Skeletal muscle tissue (tissue), 4 donors: ENCODE measurements around the gene HYDIN. TPM values are rescaled to one million over a fixed set of nuclear protein-coding genes. Genes with fewer than 3 reads are reported as not detected.

Experiments
- H3K27ac ChIP-seq: one replicate; pipeline ENCODE4 v1.7.0; 2013; ENCODE audit warnings: mild to moderate bottlenecking, low read depth, low read length, inconsistent platforms
- H3K27me3 ChIP-seq, 3 donors: one replicate each; pipeline ENCODE4 v1.7.0; 2013; ENCODE audit warnings: low read length in 3 of 3; ENCODE audit not compliant: control insufficient read depth in 3 of 3, insufficient read depth in 3 of 3
- H3K36me3 ChIP-seq, 3 donors: one replicate each; pipeline ENCODE4 v1.7.0; 2013; ENCODE audit warnings: low read length in 3 of 3; ENCODE audit not compliant: control insufficient read depth in 3 of 3, insufficient read depth in 3 of 3
- H3K4me1 ChIP-seq, 3 donors: one replicate each; pipeline ENCODE4 v1.7.0; 2013; ENCODE audit warnings: low read length in 3 of 3, mild to moderate bottlenecking in 3 of 3; ENCODE audit not compliant: control insufficient read depth in 3 of 3, insufficient read depth in 3 of 3
- H3K4me3 ChIP-seq, 3 donors: one replicate each; pipeline ENCODE4 v1.7.0; 2013; ENCODE audit warnings: low read length in 3 of 3
- H3K9ac ChIP-seq, 3 donors: one replicate each; pipeline ENCODE4 v1.7.0; 2013; ENCODE audit warnings: low read length in 3 of 3, mild to moderate bottlenecking in 3 of 3, moderate library complexity in 2 of 3, low read depth in 1 of 3
- H3K9me3 ChIP-seq, 3 donors: one replicate each; pipeline ENCODE4 v1.7.0; 2013; ENCODE audit warnings: low read length in 3 of 3; ENCODE audit not compliant: control insufficient read depth in 3 of 3
- total RNA-seq: library from RNA; depleted of rRNA; stranded (reverse); fragments of >200 nt; gene quantifications from one replicate; pipeline ENCODE4 v1.2.3, GENCODE V29; 2014
- donor health status: Osteomylitis.

Gene HYDIN
- total RNA-seq, 1 donor from 2014 or later: 3.7 TPM

GRCh38 chr16:71226229-71227141, 4.0 kb downstream of the HYDIN start:
- Histone ChIP-seq H3K4me3 (no peak overlapping the region), H3K36me3 (no peaks in the 10 kb centered on the region), H3K9me3 (peaks cover 0 to 13% (median 3%) of the 10 kb centered on the region in 3 donors), H3K9ac (no peak overlapping the region), H3K27ac (no peak overlapping the region), H3K4me1 (no peaks in the 10 kb centered on the region), H3K27me3 (peaks cover 7 to 14% (median 7%) of the 10 kb centered on the region in 3 donors)

- H3K36me3 ChIP-seq: no peaks in the 10 kb centered on the region
- H3K27me3 ChIP-seq: peaks cover 0 to 3% (median under 1%) of the 10 kb centered on the region in 3 donors
- peaks cover 0 to 13% (median 3%) of the 10 kb centered on the region in 3 donors for H3K9me3 ChIP-seq
- no peak overlapping the region for H3K9ac ChIP-seq
- no peaks in the 10 kb centered on the region for H3K4me1 ChIP-seq
- no peak overlapping the region for H3K4me3 ChIP-seq
- no peak overlapping the region for H3K27ac ChIP-seq
Measured at GRCh38 chr16:71225145-71225544, 5.4 kb downstream of the HYDIN start.

- Histone ChIP-seq H3K36me3 (no peaks in the 10 kb centered on the region), H3K9ac (no peak overlapping the region), H3K4me1 (no peaks in the 10 kb centered on the region), H3K9me3 (peaks cover 0 to 3% (median 2%) of the 10 kb centered on the region in 3 donors), H3K27me3 (no peaks in the 10 kb centered on the region), H3K4me3 (no peak overlapping the region), H3K27ac (no peak overlapping the region)
Measured at GRCh38 chr16:71218306-71218963, 12.1 kb downstream of the HYDIN start.

- no peak overlapping the region for H3K9ac ChIP-seq
- no peaks in the 10 kb centered on the region for H3K27me3 ChIP-seq
- H3K4me1 ChIP-seq: no peaks in the 10 kb centered on the region
- H3K9me3 ChIP-seq: peaks cover 0 to 3% (median 2%) of the 10 kb centered on the region in 3 donors
- H3K4me3 ChIP-seq: no peak overlapping the region
- no peaks in the 10 kb centered on the region for H3K36me3 ChIP-seq
- no peak overlapping the region for H3K27ac ChIP-seq
Measured at GRCh38 chr16:71217506-71217905, 13.0 kb downstream of the HYDIN start.

GRCh38 chr16:71216714-71217113, 13.8 kb downstream of the HYDIN start:
- H3K4me1 ChIP-seq: no peaks in the 10 kb centered on the region
- no peaks in the 10 kb centered on the region for H3K36me3 ChIP-seq
- H3K27me3 ChIP-seq: no peaks in the 10 kb centered on the region
- H3K9me3 ChIP-seq: peaks cover 0 to under 1% (median under 1%) of the 10 kb centered on the region in 3 donors
- H3K9ac ChIP-seq: no peak overlapping the region
- H3K27ac ChIP-seq: no peak overlapping the region
- no peak overlapping the region for H3K4me3 ChIP-seq

GRCh38 chr16:71214746-71215381, 15.7 kb downstream of the HYDIN start:
- Histone ChIP-seq H3K4me3 (no peak overlapping the region), H3K27me3 (no peaks in the 10 kb centered on the region), H3K36me3 (no peaks in the 10 kb centered on the region), H3K4me1 (no peaks in the 10 kb centered on the region), H3K9ac (no peak overlapping the region), H3K27ac (no peak overlapping the region), H3K9me3 (no peaks in the 10 kb centered on the region)

GRCh38 chr16:71205482-71206131, 24.9 kb downstream of the HYDIN start:
- no peak overlapping the region for H3K9ac ChIP-seq
- no peak overlapping the region for H3K27ac ChIP-seq
- no peak overlapping the region for H3K4me3 ChIP-seq
- H3K27me3 ChIP-seq: peaks cover 0 to 2% (median 0%) of the 10 kb centered on the region in 3 donors
- H3K9me3 ChIP-seq: peaks cover 0 to 4% (median 0%) of the 10 kb centered on the region in 3 donors
- no peaks in the 10 kb centered on the region for H3K4me1 ChIP-seq
- H3K36me3 ChIP-seq: no peaks in the 10 kb centered on the region

GRCh38 chr16:71203631-71204030, 26.9 kb downstream of the HYDIN start:
- Histone ChIP-seq H3K4me1 (no peaks in the 10 kb centered on the region), H3K27ac (no peak overlapping the region), H3K4me3 (no peak overlapping the region), H3K36me3 (no peaks in the 10 kb centered on the region), H3K9ac (no peak overlapping the region), H3K27me3 (peaks cover 0 to 2% (median 0%) of the 10 kb centered on the region in 3 donors), H3K9me3 (peaks cover 0 to 7% (median 2%) of the 10 kb centered on the region in 3 donors)

GRCh38 chr16:71201556-71201955, 29.0 kb downstream of the HYDIN start:
- Histone ChIP-seq H3K9me3 (peaks cover 0 to 2% (median 2%) of the 10 kb centered on the region in 3 donors), H3K9ac (no peak overlapping the region), H3K27me3 (peaks cover 0 to 2% (median 0%) of the 10 kb centered on the region in 3 donors), H3K27ac (no peak overlapping the region), H3K4me1 (no peaks in the 10 kb centered on the region), H3K36me3 (no peaks in the 10 kb centered on the region), H3K4me3 (no peak overlapping the region)
